Myocyte (in vitro differentiated cells): ENCODE measurements around the gene DLG4. TPM values are rescaled to one million over a fixed set of nuclear protein-coding genes. Genes with fewer than 3 reads are reported as not detected.
"Not testable (repeated sequence)": the region's sequence is repeated elsewhere in the genome, so short reads cannot be mapped to it uniquely, and the experiment has no call there.

Experiments
- DNase-seq: peaks from one replicate; pipeline ENCODE4 v3.0.0-alpha.2; 2012; ENCODE audit warnings: low read depth
- total RNA-seq: library from RNA; depleted of rRNA; stranded (reverse); fragments of >200 nt; gene quantifications from 2 replicates; pipeline ENCODE4 v1.2.3, GENCODE V29; 2014

The DLG4 gene
- total RNA-seq, 1 donor from 2014 or later = 11.8 TPM

- DNase-seq = no peak
These were observed 29.2 kb downstream of the DLG4 start for GRCh38 chr17:7190276-7190917.

GRCh38 chr17:7186241-7186640 lies 33.4 kb downstream of the DLG4 start:
- no peak for DNase-seq

GRCh38 chr17:7184647-7185046 lies 35.0 kb downstream of the DLG4 start:
- DNase-seq = no peak

- DNase-seq = no peak
These were observed 35.5 kb downstream of the DLG4 start for GRCh38 chr17:7184091-7184488.

- no peak for DNase-seq
These were observed 36.1 kb downstream of the DLG4 start for GRCh38 chr17:7183433-7184090.

- not testable (repeated sequence) for DNase-seq
These were observed 37.5 kb downstream of the DLG4 start for GRCh38 chr17:7182101-7182500.

GRCh38 chr17:7179317-7180254 lies 40.0 kb downstream of the DLG4 start, which contains the start of gene ASGR1:
Gene ASGR1, minus strand, starts transcription at chr17:7179370. Its CDS starts 807 bp downstream, at chr17:7178563.
- no peak for DNase-seq

GRCh38 chr17:7178973-7179316 lies 40.7 kb downstream of the DLG4 start:
- no peak for DNase-seq

- no peak for DNase-seq
These were observed 41.6 kb downstream of the DLG4 start for GRCh38 chr17:7177954-7178477.

- peak; percentile 64 for DNase-seq
These were observed 42.3 kb downstream of the DLG4 start for GRCh38 chr17:7177191-7177953.

GRCh38 chr17:7176841-7177190 lies 42.8 kb downstream of the DLG4 start:
- no peak for DNase-seq

GRCh38 chr17:7176107-7176840 lies 43.4 kb downstream of the DLG4 start:
- DNase-seq = no peak

GRCh38 chr17:7175330-7175733 lies 44.3 kb downstream of the DLG4 start:
- DNase-seq = no peak

GRCh38 chr17:7174603-7175326 lies 44.9 kb downstream of the DLG4 start:
- no peak for DNase-seq

GRCh38 chr17:7173687-7174602 lies 45.7 kb downstream of the DLG4 start:
- no peak for DNase-seq

- DNase-seq = not testable (repeated sequence)
These were observed 47.0 kb downstream of the DLG4 start for GRCh38 chr17:7172522-7173191.

GRCh38 chr17:7169565-7169908 lies 50.1 kb downstream of the DLG4 start:
- DNase-seq = not testable (repeated sequence)
